H54 (cell line): Measurements from ENCODE around the gene CUEDC1.

Experiments
- DNase-seq: peaks from one replicate; pipeline ENCODE4 v3.0.0; 2011; ENCODE audit warnings: low spot score, mixed read lengths; ENCODE audit not compliant: insufficient read length
- FAIRE-seq: peaks from 3 replicates; lab custom pipeline; 2011; peaks lifted over from hg19 to GRCh38; lab: Jason Lieb, UNC
- POLR2A ChIP-seq: IDR thresholded peaks from 2 replicates; pipeline ENCODE4 v1.6.1; 2011; ENCODE audit warnings: low read depth, mild to moderate bottlenecking, low read length

CUEDC1 gene

DNA sequence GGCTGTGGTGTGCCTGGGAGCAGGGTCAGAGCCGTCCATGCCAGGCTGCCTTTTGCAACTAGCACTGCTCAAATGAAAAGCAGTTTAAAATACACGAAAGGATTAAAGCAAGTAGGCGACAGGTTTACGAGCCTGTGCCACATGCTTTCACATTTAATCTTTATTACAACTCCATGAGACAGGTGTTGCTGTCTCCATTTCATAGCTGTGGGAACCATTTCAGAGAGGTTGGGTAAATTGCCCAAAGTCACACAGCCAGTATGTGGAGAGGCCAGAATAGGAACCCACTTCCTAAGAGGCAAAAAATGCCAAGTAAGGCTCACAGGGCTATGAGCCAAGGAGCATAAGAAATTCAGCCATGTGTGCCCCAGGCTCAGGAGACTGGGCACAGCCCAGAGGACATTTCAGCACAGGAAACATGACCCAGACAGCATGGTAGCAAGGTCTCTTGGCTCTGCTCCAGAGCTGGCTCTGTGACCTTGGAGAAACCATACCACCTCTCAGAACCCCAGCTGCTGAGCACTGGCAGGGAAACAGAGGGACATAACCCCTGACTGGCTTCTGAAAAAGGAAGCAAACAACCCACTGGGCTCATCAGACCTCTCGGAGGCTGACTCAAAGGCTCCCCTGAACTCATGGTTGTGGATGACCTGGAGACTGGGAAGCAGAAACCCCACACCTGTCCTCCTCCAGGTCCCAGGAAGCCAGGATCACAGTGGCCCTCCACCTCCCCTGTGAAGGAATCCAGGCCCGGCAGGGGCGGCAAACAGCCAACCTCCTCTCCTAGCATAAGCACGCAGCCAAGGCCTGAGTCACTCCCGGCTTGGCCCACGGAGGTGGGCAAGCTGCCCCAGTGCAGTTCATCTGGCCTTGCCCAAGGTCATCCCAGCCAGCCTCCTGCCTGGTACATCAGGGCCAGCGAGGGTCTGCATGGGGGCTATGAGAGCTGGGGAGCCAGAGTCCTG is 65.0 kb downstream of the CUEDC1 start:
- no peak for FAIRE-seq
- no peak for TF ChIP-seq POLR2A
- peak; percentile 93 for DNase-seq

DNA sequence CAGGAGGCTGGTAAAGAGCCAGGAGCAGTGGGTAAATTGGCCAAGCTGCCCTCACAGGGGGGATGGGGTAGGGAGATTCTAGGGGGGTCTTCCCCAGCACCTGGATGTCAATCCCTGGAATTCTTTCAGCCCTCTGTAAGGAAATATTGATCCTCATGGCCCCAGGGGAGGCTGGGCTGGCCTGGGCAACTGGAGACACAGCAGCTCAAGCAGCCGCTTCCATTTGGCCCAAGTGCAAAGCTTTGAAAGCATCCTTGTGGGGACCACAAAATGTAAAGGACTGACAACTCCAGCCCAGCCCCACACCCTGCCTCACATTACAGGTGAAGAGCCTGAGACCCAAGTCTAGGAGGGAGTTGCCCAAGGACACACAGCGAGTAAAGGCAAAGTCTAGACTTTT is 66.0 kb downstream of the CUEDC1 start:
- DNase-seq (no peak), FAIRE-seq (no peak)

DNA sequence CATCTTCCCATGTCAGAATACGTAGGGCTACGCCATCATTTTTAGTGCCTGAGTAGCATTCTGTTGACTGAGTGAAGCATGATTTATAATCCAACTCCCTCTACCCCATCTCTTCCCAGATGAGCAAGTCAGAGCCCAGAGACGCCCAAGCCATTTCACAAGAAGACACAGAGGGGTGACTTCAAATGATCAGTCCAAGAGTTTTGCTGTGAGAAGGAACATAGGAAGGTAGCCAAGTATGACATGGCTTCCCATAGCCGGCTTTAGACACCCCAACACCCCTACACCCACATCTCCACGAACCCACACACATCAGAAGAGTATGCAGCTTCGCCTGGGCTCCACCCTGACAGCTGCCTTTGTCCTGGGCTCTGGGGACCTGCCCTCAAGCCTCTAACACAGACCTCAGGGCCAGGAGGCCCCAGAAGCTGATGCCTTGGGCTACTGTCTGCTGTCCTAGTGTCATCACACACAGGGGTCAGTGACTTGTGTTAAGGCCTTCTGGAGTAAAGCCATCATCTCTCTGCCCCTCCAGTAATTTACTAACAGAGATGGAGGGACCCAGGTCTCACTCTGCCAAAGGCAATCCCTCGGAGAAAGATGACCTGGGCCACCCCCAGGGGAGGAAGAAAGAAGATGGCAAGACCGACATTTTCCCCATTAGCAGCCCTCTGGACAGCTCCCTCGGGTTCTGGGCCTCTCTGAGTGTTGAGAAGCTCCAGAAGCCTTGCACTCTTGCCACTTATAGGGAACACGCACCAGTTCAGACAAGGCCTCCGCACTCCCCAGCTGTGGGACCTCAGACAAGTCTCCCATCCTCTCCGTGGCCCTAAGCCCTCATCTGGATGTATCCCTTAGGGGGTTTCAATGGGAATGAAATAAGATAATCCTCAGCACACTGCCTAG is 66.6 kb downstream of the CUEDC1 start:
- no peak for TF ChIP-seq POLR2A
- DNase-seq (no peak), FAIRE-seq (no peak)

More for the DNA sequence above, 66.0 kb downstream of the CUEDC1 start:
- no peak for TF ChIP-seq POLR2A

DNA sequence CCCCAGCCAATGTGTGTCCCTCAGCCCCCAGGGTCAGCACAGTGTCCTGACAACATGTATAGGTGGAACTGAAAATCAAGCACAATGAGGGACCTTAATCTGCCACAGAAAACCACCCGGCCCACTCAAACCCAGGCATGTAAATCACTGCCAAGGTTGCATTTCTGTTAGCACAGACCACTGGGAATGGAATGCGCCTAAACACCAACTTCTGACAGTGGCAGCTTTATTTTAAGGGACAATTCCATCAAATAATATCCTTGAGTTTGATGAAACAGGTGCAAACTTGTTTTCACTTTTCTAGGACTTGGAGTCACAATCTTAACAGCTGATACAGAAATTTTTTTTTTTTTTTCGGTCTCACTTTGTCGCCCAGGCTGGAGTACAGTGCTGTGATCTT is 68.1 kb downstream of the CUEDC1 start:
- DNase-seq, result no peak
- TF ChIP-seq POLR2A, result no peak
- FAIRE-seq, result no peak

DNA sequence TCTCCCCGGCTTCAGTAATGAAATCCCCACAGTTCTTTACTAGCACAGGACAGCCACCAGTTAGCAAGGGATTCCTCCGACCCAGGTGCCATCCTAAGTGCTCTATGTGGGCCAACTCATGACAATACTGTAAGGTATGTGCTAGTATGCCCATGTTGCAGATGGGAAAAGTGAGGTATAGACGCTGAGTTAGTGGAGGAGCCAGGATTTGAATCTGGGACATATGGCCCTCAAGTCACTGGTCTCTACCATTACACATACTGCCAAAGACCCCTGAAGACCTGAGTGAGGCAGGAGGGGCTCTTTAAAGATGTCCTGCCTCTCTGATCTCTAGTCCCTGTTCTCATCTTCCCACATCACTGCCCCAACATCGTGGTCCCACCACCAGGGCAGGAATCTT is 69.2 kb downstream of the CUEDC1 start:
- DNase-seq (no peak), FAIRE-seq (no peak)
- no peak for TF ChIP-seq POLR2A

DNA sequence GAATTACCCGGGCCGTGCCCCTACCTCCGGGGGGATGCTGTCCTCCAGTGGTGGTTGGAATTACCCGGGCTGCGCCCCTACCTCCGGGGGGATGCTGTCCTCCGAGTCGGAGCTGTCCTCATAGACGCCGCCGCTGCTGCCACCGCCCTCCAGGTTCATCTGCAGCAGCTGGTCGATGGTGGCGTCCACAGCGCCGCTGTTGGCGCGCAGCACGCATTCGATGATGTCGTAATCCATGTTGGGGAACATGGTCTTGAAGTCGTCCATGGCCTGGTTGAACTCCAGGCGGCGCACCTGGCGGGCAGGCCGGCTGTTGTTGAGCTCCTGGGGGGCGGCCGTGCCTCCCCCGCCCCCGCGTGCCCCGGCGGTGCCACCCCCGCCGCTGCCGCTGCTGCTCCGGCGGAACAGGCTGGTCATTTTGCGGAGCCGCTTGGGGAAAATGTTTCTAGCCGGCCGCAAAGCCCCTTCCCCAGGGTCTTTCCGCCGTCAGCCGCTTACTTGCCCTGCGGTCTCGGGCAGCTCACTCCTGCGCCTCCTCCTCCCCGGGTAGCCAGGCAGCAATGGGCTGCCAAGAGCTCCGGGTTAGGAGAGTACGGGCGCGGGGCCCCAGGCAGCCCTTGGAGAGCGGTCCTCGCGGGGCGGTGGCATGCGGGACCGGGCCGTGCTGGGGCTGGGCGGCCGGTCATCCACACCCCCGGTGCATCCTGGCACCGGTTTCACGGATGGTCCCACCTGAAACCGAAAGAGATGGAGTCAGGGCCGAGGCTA is 69.9 kb downstream of the CUEDC1 start:
- DNase-seq, result no peak
- FAIRE-seq, result no peak
- TF ChIP-seq POLR2A, result no peak

DNA sequence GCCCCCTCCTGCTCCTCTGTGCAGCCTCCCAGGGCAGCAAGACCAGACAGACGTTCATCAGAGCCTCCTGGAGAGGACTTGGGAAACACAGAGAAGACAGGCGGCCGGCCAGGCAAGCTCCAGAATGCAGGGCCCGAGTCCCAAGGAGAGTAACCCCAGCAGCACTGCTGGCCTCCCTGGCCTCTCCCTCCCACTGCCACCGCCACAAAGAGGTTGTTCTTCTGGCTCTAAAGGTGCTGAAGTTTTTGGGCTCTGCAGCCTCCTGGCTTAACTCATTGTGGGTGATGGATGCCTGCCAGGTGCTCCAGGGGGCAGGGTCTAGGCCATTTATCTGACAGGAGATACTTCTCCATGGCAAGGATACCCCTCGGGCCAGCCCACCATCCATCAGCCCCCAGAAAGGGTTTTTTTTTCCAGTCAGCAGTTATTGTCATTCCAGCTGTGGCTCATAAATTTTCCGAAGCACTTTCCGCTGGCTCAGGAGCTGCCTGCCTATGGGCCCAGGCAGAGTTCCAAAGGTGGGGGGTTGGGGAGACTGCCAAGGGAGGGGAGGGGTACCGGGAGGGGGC is 73.3 kb downstream of the CUEDC1 start:
- TF ChIP-seq POLR2A, result no peak
- FAIRE-seq (no peak), DNase-seq (no peak)

DNA sequence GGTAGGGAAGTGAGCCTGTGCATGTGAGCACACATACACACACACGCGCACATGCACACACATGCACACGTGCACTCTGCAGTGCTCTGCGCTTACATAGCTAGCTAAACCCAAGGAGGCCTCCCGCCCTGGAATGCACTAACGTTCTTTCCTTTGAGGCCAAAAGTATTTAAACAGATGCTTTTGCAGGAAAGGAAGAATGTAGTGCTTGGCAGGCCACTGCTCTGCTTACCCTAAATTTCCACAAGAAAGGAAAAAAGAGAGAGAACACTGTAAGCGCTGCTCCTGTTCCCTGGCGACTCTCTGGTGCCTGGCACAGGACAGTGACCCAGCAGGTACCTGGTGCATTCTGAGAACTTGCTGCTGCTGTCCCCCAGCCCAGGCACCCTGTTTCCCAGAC is 74.1 kb downstream of the CUEDC1 start:
- no peak for DNase-seq
- TF ChIP-seq POLR2A, result peak; percentile 21; the same call in 1 of the 2 replicates
- FAIRE-seq, result no peak

DNA sequence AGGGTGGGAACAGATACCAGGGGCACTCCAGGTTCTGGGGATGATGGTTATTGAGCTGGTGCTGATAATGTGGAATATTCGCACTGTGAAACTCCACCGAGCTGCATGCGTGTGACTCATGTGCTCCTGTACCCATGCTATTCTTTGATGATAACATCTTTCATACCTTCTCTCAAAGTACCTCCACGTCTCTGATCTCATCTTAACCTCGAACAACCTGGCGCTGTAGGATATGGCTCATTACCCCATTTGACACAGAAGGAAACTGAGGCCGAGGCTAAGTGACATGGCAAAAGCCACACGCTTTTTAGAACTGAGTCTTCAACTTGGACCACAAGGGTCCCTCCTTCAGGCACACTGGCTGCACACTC is 75.1 kb downstream of the CUEDC1 start:
- FAIRE-seq (no peak), DNase-seq (no peak)
- TF ChIP-seq POLR2A, result no peak

DNA sequence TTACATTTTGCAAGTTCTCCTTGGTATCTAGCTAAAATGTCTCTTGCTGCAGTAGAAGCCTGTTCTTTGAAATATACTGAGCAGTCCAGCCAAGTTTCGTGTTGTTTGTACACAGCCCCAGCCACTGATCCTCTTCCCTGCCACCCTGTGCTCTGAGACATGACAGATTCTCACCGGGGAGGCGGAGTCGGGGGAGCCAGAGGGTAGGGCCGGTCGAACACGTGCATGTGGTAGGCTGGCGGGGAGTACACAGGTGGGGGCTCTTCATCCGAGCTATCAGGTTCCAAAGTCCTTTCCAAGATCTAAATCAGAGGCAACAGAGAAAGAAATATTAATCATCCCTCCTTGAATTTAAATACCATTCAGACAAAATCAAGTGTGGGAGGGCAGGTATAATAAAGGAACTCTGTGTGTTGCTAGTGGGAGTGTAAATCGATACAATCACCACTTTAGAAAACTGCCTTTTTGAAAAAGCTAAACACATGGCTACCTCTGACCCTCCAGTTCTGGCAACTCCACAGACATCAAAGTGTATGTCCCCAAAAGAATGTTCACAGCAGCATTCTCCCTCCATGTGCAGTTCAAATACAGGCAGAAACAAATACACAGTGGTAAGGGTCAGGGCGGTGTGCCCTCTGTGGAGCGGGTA is 75.7 kb downstream of the CUEDC1 start:
- peak; percentile 74 for DNase-seq
- TF ChIP-seq POLR2A, result no peak
- no peak for FAIRE-seq

DNA sequence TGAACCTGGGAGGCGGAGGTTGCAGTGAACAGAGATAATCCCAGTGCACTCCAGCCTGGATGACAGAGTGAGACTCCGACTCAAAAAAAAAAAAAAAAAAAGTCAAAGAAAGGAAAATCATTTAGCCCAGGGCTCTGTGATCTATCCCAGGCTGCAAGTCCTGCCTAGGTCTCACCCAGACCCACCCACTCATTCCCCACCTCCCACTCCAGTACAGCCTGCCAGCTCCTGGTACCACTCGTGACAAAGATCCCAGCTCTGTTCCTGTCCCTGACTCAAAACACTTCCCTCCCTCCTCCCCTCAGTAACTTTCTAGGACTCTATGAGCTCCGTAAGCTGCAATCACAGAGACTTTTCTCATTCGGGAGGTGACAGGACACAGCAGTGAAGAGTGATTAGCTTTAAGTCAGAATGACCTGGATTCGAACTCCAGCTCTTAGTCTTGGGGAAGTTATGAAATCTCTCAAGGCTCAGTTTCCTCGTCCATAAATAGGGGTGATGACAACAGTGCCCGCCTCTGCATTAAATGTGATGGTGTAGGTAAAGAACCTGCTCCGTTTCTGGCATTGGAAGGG is 77.3 kb downstream of the CUEDC1 start:
- FAIRE-seq (no peak), DNase-seq (no peak)
- no peak for TF ChIP-seq POLR2A

DNA sequence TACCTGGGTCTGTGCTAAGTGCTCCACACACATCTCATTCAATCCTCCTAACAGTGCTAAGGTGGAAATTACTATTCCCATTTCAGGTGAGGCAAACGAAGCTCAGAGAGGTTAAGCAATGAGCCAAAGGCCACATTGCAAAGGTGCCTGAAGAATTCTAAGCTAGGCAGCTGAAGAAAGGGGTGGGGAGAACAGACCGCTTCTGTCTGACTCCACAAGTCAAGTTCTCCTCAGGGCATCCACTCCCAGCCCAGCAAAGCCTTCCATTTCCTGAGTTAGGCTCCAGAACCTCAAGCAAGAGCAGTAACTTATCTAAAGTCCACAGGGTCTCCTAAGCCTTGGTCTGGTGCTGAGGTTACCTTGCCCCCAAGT is 78.4 kb downstream of the CUEDC1 start:
- FAIRE-seq (no peak), DNase-seq (no peak)
- no peak for TF ChIP-seq POLR2A
